T-helper 9 cell (primary cell): ENCODE data around the gene TPM1.
A peak's percentile ranks its signal among the peaks of the same experiment; 100 is the strongest.

Source experiments
- DNase-seq: peaks from one replicate; pipeline ENCODE4 v3.0.0-alpha.2; 2020

The TPM1 gene

GRCh38 chr15:63043335-63044076 is 959 bp downstream of the TPM1 start:
- no peak for DNase-seq

GRCh38 chr15:63044077-63044644 is 1.6 kb downstream of the TPM1 start:
- DNase-seq, result no peak

GRCh38 chr15:63044645-63045464 is 2.3 kb downstream of the TPM1 start:
- DNase-seq, result no peak

GRCh38 chr15:63045465-63045840 is 2.9 kb downstream of the TPM1 start:
- DNase-seq, result no peak

GRCh38 chr15:63045879-63046278 is 3.3 kb downstream of the TPM1 start:
- DNase-seq, result no peak

- DNase-seq, result no peak
Observed at GRCh38 chr15:63046917-63047760, 4.6 kb downstream of the TPM1 start.

GRCh38 chr15:63047792-63048114 is 5.2 kb downstream of the TPM1 start:
- DNase-seq, result no peak

GRCh38 chr15:63048115-63048775 is 5.7 kb downstream of the TPM1 start:
- peak; percentile 85 for DNase-seq

GRCh38 chr15:63048776-63049665 is 6.5 kb downstream of the TPM1 start:
- DNase-seq, result peak; percentile 13

GRCh38 chr15:63049783-63050371 is 7.3 kb downstream of the TPM1 start:
- DNase-seq, result no peak

- DNase-seq, result no peak
Observed at GRCh38 chr15:63050731-63051155, 8.2 kb downstream of the TPM1 start.

GRCh38 chr15:63051156-63052066 is 8.9 kb downstream of the TPM1 start:
- DNase-seq, result no peak

GRCh38 chr15:63052077-63052841 is 9.7 kb downstream of the TPM1 start:
- no peak for DNase-seq

GRCh38 chr15:63052961-63053698 is 10.6 kb downstream of the TPM1 start:
- DNase-seq, result no peak

GRCh38 chr15:63054281-63054683 is 11.7 kb downstream of the TPM1 start:
- no peak for DNase-seq

GRCh38 chr15:63054985-63055384 is 12.4 kb downstream of the TPM1 start:
- no peak for DNase-seq

- no peak for DNase-seq
Observed at GRCh38 chr15:63056829-63057228, 14.3 kb downstream of the TPM1 start.
